Caki2 (cell line): ENCODE results near the gene ZNF662. TPM values are rescaled to one million over a fixed set of nuclear protein-coding genes. Genes with fewer than 3 reads are reported as not detected.
"Not testable (repeated sequence)": the region's sequence is repeated elsewhere in the genome, so short reads cannot be mapped to it uniquely, and the experiment has no call there.

Experiments
- DNase-seq: peaks from one replicate; pipeline ENCODE4 v3.0.0-alpha.2; 2015; ENCODE audit warnings: low read depth
- in situ Hi-C: cut with HindIII; loops from 2 replicates; pipeline ENCODE4 v1.10.0; 2016; ENCODE audit warnings: low sequenced_read_pairs, low pct_unique_long_range_greater_than_20kb, mixed read lengths
- total RNA-seq: library from RNA; depleted of rRNA; stranded (reverse); fragments of >200 nt; shearing (Covaris generic); gene quantifications from 2 replicates; pipeline ENCODE4 v1.2.3, GENCODE V29; 2014; ENCODE audit warnings: low replicate concordance

ZNF662 gene
- total RNA-seq, 1 experiment from 2014 or later, result not detected

GRCh38 chr3:42883251-42883930 is 22.6 kb upstream of the ZNF662 start:
- in situ Hi-C loops, DNase-seq: not testable (repeated sequence)

- in situ Hi-C loops, result no loop called here
- no peak for DNase-seq
Measured at GRCh38 chr3:42884324-42884723, 21.6 kb upstream of the ZNF662 start.

- no peak for DNase-seq
- in situ Hi-C loops, result no loop called here
Measured at GRCh38 chr3:42886294-42886822, 19.6 kb upstream of the ZNF662 start.

DNA sequence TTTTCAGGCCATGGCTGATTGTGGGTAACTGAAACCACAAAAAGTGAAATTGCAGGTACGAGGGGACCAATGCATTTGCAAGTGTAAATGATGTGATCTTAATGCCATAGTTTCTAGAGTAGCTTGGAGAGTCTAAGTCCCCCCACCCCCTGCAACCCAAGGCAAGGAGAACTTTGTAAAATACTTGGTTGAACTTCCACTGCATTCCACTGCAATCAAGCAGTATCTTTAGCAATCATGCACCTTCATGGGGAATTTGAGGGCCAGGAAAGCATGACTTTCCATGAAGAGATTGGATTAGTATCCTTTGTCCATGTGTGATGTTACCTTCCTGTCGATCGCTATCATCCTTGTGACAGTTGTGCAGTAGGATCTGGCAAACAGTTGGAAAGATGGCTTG is 18.9 kb upstream of the ZNF662 start:
- DNase-seq, result no peak
- in situ Hi-C loops, result no loop called here

DNA sequence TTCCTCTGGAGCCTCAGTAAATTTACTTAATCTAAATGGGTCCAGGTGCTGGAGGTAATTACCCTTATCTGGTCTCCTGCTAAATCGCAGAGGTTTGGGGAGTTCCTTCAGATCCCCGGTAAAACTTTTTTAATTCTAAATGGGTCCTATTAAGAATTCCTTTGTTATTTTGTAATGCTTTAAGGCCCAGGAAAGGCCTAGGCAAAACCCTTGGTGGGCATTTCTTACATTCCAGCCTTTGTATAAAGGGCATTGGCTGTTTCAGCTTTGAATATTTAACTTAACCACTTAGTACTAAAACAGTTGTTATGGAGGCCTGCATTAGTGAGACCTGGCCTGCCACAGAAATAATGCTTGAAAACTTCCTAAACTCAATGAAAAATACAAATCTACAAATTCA is 14.9 kb upstream of the ZNF662 start:
- in situ Hi-C loops, result no loop called here
- DNase-seq, result no peak

DNA sequence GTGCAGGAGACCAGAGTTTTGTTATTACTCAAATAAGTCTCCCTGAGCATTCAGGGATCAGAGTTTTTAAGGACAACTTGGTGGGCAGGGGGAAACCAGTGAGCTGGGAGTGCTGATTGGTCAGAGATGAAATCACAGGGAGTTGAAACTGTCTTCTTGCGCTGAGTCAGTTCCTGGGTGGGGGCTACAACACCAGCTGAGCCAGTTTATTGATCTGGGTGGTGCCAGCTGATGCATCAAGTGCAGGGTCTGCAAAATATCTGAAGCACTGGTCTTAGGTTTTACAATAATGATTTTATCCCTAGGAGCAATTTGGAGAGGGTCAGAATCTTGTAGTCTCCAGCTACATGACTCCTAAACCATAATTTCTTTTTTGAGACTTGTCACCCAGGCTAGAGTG is 13.8 kb upstream of the ZNF662 start:
- in situ Hi-C loops, result no loop called here
- no peak for DNase-seq

- in situ Hi-C loops, result no loop called here
- DNase-seq, result no peak
Measured at GRCh38 chr3:42892807-42893206, 13.1 kb upstream of the ZNF662 start.

GRCh38 chr3:42894698-42895579 is 11.0 kb upstream of the ZNF662 start:
- in situ Hi-C loops, result no loop called here
- no peak for DNase-seq

DNA sequence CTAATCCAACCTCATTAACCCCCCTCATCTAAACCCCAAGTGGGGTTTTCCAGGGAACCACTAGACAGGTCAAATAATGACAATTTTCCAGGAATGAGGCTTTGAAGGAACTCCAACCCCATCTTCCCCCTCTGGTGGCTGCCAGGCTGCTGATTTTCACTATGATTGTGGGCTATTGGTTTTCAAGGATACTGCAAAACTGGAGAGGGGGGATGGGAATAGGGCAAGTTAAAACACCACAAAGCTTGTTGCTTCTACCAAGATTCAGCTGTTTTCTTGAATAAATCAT is 10.4 kb upstream of the ZNF662 start:
- in situ Hi-C loops, result no loop called here
- no peak for DNase-seq

- in situ Hi-C loops, result no loop called here
- no peak for DNase-seq
Measured at GRCh38 chr3:42898896-42899675, 6.9 kb upstream of the ZNF662 start.

GRCh38 chr3:42900226-42901072 is 5.5 kb upstream of the ZNF662 start:
- DNase-seq, result no peak
- in situ Hi-C loops, result no loop called here

DNA sequence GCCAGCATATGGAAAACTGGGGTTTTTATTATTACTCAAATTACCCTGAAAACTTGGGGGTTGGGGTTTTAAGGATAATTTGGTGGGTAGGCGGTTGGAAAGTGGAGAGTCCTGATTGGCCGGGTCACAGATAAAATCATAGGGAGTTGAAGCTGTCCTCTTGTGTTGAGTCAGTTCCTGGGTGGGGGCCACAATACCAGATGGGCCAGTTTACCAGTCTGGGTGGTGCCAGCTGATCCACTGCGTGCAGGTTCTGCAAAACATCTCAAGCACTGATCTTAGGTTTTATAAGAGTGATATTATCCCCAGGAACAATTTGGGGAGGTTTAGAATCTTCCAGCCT is 4.9 kb upstream of the ZNF662 start:
- DNase-seq, result no peak
- in situ Hi-C loops, result no loop called here

DNA sequence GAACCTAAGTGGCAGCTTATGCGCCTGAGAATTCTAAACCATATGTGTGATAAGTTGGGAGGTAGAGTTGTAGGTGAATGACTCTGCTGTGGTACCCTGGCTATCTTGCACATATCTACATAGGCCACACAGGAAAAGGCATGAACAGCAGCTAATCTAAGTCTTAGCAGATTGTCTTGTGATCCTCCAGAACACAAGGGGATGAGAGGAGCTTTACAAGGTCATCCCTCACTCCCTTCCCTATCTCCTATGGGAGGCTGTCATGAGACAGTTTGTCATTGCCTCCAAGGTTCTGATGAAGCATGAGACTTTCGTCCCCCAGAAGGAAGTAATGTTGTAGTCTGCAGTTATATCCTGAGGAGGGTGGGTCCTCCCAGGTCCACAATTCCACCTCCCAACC is 3.7 kb upstream of the ZNF662 start:
- in situ Hi-C loops, result no loop called here
- no peak for DNase-seq

DNA sequence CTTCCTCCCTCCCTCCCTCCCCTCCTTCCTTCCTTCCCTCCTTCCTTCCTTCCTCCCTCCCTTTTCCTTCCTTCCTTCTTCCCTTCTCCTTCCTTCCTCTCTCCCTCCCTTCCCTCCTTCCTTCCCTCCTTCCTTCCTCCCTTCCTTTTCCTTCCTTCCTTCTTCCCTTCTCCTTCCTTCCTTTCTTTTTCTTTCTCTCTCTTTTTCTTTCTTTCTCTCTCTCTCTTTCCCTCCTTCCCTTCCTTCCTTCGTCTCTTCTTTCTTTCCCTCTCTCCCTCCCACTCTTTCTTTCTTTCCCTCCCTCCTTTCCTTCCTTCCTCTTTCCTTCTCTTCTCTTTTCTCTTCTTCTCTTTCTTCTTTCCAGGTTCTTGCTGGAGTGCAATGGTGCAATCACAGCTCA is 1.9 kb upstream of the ZNF662 start:
- in situ Hi-C loops, result no loop called here

DNA sequence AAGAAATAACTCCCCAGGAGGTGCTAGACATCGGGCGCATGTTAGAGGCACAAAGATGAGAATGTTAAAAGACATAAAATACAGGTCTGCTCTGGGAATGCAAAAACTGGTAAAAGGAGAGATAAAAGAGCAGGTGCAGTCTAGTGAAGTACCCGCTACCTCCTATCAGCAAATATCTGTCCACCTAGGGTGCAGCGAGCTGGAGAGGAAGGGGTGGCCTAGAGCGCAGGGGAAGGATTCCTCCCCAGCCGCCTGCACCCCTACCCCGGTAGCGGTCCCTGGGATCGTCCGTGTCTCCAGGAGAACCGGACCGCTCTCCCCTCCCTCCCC is 237 bp upstream of the ZNF662 start:
- no peak for DNase-seq
- in situ Hi-C loops, result no loop called here

More for the DNA sequence above, 1.9 kb upstream of the ZNF662 start:
- no peak for DNase-seq

GRCh38 chr3:42906848-42907183 is 874 bp downstream of the ZNF662 start:
- in situ Hi-C loops, result no loop called here
- DNase-seq, result no peak

- DNase-seq, result no peak
- in situ Hi-C loops, result no loop called here
Measured at GRCh38 chr3:42908675-42909074, 2.7 kb downstream of the ZNF662 start.

GRCh38 chr3:42911551-42911950 is 5.6 kb downstream of the ZNF662 start:
- in situ Hi-C loops, result no loop called here
- no peak for DNase-seq
